Bronchial epithelial cell (primary cell): ENCODE data around the gene DVL1. TPM values are rescaled to one million over a fixed set of nuclear protein-coding genes. Genes with fewer than 3 reads are reported as not detected.

Experiments used
- DNase-seq: peaks from one replicate; pipeline ENCODE4 v3.0.0-alpha.2; 2010; ENCODE audit warnings: low read depth
- FAIRE-seq: peaks from 2 replicates; lab custom pipeline; 2011; peaks lifted over from hg19 to GRCh38; lab: Jason Lieb, UNC
- H3K27me3 ChIP-seq: 2 replicates; pipeline ENCODE4 v1.5.1; 2011; ENCODE audit warnings: low read length; ENCODE audit not compliant: control insufficient read depth, insufficient read depth
- H3K36me3 ChIP-seq: 2 replicates; pipeline ENCODE4 v1.5.1; 2011; ENCODE audit warnings: low read length; ENCODE audit not compliant: control insufficient read depth, insufficient read depth
- H3K4me3 ChIP-seq: 2 replicates; pipeline ENCODE4 v1.5.1; 2011; ENCODE audit warnings: mild to moderate bottlenecking, low read depth, low read length, control low read depth
- total RNA-seq: library from RNA; depleted of rRNA; stranded (reverse); fragments of >200 nt; gene quantifications from 2 replicates; pipeline ENCODE4 v1.2.1, GENCODE V29; 2014
- TF ChIP-seq, protein P1 (sequence below): IDR thresholded peaks from 2 replicates; pipeline ENCODE4 v1.5.1; 2011; ENCODE audit warnings: mild to moderate bottlenecking, moderate library complexity, low read length, control low read depth, inconsistent platforms; ENCODE audit not compliant: insufficient read depth, severe bottlenecking

The DVL1 gene
- total RNA-seq, 1 donor from 2014 or later: 233 TPM

DNA sequence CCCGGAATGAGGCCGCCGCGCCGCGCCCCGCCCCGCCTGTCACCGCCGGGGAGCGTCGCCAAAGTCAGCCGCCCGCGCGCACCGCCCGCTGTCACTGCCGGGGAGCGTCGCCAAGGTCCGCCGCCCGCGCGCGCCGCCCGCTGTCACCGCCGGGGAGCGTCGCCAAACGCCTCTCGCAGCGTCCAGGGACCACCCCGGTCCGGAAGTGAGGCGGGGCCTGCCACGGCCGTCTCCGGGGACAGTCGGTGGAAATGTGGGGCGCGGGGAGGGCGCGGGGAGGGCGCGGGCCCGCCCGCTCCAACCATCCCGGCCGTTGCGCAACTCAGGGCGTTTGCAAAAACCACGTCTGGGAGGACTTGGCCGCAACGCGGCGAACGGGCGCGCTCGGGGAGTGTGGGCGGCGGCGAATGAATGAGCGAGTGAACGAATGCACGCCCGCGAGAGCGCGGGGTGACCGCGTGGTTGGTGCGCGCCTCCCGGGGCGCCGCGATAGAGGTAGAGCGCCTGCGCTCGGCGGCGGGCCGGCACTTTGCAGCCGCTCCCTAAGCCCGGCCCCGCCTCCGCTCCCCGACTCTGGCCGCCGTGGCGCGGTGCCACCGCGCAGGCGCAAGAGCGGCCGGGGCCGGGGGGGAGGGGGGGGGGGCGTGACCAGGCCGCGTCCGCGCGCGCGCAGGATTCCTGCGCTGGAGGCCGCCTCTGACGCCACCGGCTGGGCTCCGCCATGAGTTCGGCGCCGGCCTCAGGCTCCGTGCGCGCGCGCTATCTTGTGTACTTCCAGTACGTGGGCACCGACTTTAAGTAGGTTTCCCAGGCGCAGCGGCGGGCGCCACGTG, 41.1 kb downstream of the DVL1 start, which contains the start of the genes ACAP3 and PUSL1:
TSS of gene ACAP3 (minus strand) at position 8 of the 833 bp plus-strand sequence. CDS start 115 bp downstream, outside the sequence.
TSS of gene PUSL1 (plus strand) at position 675 of the 833 bp plus-strand sequence. CDS start at position 722, 47 bp downstream.
- peak within 1 kb of the TSS; percentile 86 for H3K4me3 ChIP-seq
- no peak for FAIRE-seq
- TF ChIP-seq, protein P1, sequence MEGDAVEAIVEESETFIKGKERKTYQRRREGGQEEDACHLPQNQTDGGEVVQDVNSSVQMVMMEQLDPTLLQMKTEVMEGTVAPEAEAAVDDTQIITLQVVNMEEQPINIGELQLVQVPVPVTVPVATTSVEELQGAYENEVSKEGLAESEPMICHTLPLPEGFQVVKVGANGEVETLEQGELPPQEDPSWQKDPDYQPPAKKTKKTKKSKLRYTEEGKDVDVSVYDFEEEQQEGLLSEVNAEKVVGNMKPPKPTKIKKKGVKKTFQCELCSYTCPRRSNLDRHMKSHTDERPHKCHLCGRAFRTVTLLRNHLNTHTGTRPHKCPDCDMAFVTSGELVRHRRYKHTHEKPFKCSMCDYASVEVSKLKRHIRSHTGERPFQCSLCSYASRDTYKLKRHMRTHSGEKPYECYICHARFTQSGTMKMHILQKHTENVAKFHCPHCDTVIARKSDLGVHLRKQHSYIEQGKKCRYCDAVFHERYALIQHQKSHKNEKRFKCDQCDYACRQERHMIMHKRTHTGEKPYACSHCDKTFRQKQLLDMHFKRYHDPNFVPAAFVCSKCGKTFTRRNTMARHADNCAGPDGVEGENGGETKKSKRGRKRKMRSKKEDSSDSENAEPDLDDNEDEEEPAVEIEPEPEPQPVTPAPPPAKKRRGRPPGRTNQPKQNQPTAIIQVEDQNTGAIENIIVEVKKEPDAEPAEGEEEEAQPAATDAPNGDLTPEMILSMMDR: no peak
- peak; percentile 74 for DNase-seq
- no peaks in the 10 kb centered on the region for H3K27me3 ChIP-seq
- H3K36me3 ChIP-seq: peaks cover 20% of the 10 kb centered on the region

DNA sequence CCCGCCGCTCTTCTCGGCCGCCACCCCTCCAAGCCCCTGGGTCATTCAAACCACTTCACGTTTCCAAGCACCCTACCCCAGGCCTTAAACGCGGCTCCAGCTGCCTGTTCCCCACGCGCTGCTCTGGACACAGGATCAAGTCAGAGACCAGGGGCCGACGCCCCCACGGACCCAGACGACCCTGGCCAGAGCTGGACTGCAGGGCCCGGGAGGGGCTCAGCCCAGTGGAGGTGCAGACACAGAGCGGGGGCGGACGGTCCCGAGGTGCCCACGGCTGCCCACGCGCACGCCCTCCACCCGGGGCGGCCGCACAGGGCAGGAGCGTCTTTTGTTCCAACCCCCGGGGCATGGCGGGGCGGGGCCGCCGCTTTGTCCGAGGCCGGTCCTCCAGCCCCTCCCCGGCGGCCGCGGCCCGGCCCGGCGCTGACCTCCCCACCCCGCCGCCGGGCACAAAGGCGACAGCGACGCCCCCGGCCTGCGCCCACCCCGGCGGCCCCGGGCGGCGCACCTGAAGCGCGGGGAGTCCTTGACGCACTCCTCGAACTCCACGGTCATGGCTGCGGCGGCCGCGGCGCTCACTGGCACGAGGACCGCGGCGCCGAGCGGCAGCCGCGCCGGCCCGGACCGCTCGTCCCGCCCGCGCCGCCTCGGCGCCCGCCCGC, 41.8 kb downstream of the DVL1 start:
- Histone ChIP-seq H3K27me3 (no peaks in the 10 kb centered on the region), H3K4me3 (peak overlapping the region; percentile 75), H3K36me3 (peaks cover 15% of the 10 kb centered on the region)
- TF ChIP-seq, protein P1: no peak
- FAIRE-seq (no peak), DNase-seq (no peak)

DNA sequence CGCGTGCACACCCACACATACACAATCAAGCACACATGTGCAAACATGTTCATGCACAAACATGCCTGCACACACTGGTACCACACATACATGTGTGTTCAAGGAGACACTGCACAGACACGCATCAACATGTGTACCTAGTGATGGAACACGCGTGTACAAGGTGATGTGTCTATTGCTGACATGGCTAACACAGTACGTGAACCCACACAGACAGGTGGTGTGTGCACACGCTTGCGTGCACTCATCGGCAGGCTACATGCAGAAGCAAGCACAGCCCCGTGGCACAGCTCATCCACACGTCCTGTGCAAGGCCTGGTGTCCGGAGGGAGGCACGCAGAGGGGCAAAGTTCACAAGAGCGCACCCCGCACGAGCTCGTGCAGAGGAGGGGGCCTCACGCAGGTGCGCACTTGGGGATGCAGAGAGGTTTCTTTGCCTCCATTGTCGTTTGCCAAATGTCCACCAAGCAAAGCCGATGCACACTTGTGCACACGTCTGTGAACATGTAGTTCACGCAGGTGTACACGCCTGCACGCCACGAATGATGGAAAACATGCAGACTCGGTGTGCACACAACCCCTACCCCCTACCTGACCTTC, 42.5 kb downstream of the DVL1 start:
- peak; percentile 97 for FAIRE-seq

DNA sequence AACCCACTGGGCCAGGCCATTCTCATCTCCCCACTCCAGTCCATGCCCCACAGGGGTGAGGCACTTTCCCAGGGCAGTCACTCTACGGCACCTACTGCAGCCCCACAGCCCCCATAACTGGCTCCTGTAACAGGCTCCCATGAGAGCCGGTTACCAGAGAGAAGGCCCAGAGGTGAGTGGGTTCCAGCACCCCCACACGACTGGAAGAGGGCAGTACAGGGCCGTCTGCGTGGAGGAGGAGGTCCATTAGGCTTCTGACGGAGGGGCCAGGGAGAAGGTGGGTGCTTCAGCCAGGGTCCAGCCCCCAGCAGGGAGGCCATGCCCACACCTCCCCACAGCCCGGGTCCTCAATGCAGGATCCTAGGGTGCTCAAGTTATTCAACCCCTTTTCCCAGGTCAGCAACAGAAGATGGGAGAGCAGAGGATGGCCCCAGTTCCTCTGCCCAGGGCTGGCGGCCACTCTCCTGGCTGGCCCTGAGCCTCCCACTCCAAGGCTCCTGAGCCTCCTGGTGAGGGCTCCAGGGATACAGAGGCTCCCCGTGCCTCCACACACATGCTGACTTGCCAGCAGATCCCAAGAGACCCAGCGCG, 43.1 kb downstream of the DVL1 start:
- H3K4me3 ChIP-seq: peak overlapping the region; percentile 75
- no peak for FAIRE-seq

More for the DNA sequence above, 42.5 kb downstream of the DVL1 start:
- DNase-seq: peak; percentile 41
- Histone ChIP-seq H3K27me3 (no peaks in the 10 kb centered on the region), H3K4me3 (peak overlapping the region; percentile 75), H3K36me3 (peaks cover 14% of the 10 kb centered on the region)
- TF ChIP-seq, protein P1: no peak

More for the DNA sequence above, 43.1 kb downstream of the DVL1 start:
- TF ChIP-seq, protein P1: no peak
- Histone ChIP-seq H3K36me3 (peaks cover 9% of the 10 kb centered on the region), H3K27me3 (no peaks in the 10 kb centered on the region)
- no peak for DNase-seq
